Natural killer cell (primary cell): Measurements from ENCODE around the gene JPT1. TPM values are rescaled to one million over a fixed set of nuclear protein-coding genes. Genes with fewer than 3 reads are reported as not detected.
A peak's percentile ranks its signal among the peaks of the same experiment; 100 is the strongest.

Source experiments
- ATAC-seq, 3 donors: fragments of 150-1000 bp in 2 of 3; fragments of 200-7000 bp in 1 of 3; cut with Tn5 transposase; 1 replicate in 1 of 3; 2 replicates in 2 of 3; pipeline ENCODE4 v1.10.0; 2021; ENCODE audit warnings: mild to moderate bottlenecking in 2 of 3, moderate library complexity in 2 of 3
- DNase-seq, 2 donors: peaks; one replicate each; pipeline versions ENCODE4 v3.0.0 to v3.0.0-alpha.2; 2013 to 2021; ENCODE audit warnings: mixed read lengths in 1 of 2
- H3K27ac ChIP-seq: one replicate; pipeline ENCODE4 v1.5.1; 2013; ENCODE audit warnings: mild to moderate bottlenecking, low read length
- H3K27me3 ChIP-seq: one replicate; pipeline ENCODE4 v1.6.1; 2013; ENCODE audit warnings: low read length; ENCODE audit not compliant: control insufficient read depth, insufficient read depth
- H3K36me3 ChIP-seq: one replicate; pipeline ENCODE4 v1.6.1; 2013; ENCODE audit warnings: low read length; ENCODE audit not compliant: control insufficient read depth, insufficient read depth
- H3K4me1 ChIP-seq: one replicate; pipeline ENCODE4 v1.6.1; 2013; ENCODE audit warnings: low read length; ENCODE audit not compliant: control insufficient read depth, insufficient read depth
- H3K4me3 ChIP-seq: one replicate; pipeline ENCODE4 v1.5.1; 2013; ENCODE audit warnings: low read length
- H3K9me3 ChIP-seq: one replicate; pipeline ENCODE4 v1.6.1; 2013; ENCODE audit warnings: low read length; ENCODE audit not compliant: control insufficient read depth, insufficient read depth
- H3K27ac Mint-ChIP-seq, 2 donors: one replicate each; pipeline ENCODE4 v1.8.0; 2022; ENCODE audit warnings: mild to moderate bottlenecking in 2 of 2, mixed read lengths in 2 of 2, moderate library complexity in 1 of 2
- H3K27me3 Mint-ChIP-seq, 2 donors: one replicate each; pipeline ENCODE4 v1.8.0; 2022; ENCODE audit warnings: low read depth in 2 of 2, mixed read lengths in 2 of 2
- H3K36me3 Mint-ChIP-seq: one replicate; pipeline ENCODE4 v1.8.0; 2022; ENCODE audit warnings: mixed read lengths
- H3K4me1 Mint-ChIP-seq, 2 donors: one replicate each; pipeline ENCODE4 v1.8.0; 2022; ENCODE audit warnings: mixed read lengths in 2 of 2
- H3K4me3 Mint-ChIP-seq: one replicate; pipeline ENCODE4 v1.8.0; 2022; ENCODE audit warnings: mild to moderate bottlenecking, moderate library complexity, mixed read lengths
- H3K9me3 Mint-ChIP-seq, 2 donors: one replicate each; pipeline ENCODE4 v1.8.0; 2022; ENCODE audit warnings: mixed read lengths in 2 of 2
- WGBS: methylation state at CpG from one replicate; pipeline ENCODE4 v1.1.7; 2013; ENCODE audit warnings: missing lambda C conversion rate; ENCODE audit not compliant: insufficient coverage; 5-methylcytosine and 5-hydroxymethylcytosine counted together
- intact Hi-C: fragments of 100-400 bp; cut with micrococcal nuclease; formaldehyde crosslinking; loops from one replicate; pipeline ENCODE4 v1.14.2; 2022
- total RNA-seq, 4 donors: library from RNA; stranded (reverse); fragments of 120-200 nt in 1 of 4; gene quantifications; one replicate each; pipeline versions ENCODE4 v1.2.3 to v1.2.4, GENCODE V29; 2013 to 2022
- TF ChIP-seq, protein P1 (sequence below): fragments of 200-600 bp; IDR thresholded peaks from one replicate; pipeline ENCODE4 v1.8.0; 2022; ENCODE audit warnings: antibody characterized with exemption

The JPT1 gene
- total RNA-seq, 3 donors from 2014 or later (not counting 1 experiment from before 2014, with no cell fraction given), result 45.0 to 54.8 (median 50.5) TPM

DNA sequence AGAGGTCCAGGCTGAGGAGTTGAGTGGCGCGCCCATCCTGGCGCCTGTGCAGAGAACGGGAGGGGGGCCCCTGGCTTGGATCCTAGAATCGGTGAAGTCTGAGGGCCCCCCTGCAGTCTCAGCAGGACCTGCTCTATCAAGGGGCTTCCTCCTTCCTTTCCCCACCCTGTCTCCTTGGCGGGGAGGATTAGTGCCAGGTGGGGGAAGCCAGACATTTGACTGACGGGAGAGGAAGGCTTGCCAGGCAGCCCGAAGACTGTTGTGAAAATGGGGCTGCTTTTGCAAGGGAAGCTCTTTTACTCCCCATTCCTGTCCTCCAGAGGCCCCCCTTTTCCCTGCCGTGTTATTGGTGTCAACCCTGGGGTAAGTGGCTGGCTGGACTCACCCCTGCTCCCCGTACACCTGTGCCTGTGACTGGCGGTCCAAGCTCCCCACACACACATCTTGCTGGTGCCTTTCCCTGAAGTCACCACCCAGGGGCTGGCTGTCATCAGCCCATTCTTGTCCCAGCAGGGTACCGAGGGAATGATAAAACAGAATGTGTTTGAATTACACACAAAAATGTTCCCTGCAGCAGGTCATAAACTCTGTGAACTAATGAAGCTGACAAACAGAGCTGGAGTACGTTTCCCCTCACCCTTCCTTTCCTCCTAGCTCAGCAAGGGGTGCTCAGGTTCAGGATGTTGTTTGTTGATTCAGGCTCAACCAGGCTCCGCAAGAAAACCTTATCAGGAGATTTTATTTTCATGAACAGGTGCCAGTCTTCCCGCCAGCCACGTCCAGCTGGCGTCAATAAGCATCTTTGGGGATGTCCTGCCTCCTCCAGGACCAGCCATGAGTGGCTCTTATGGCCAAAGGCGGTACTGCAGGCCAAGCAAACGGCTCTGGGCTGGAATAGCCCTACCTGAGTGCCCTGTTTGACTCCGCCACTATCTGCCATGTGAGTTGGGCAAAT lies 48.9 kb downstream of the JPT1 start:
- no peak overlapping the region for H3K27ac ChIP-seq
- H3K27me3 Mint-ChIP-seq, result no peaks in the 10 kb centered on the region
- H3K36me3 Mint-ChIP-seq, result no peaks in the 10 kb centered on the region
- WGBS, result 87% methylated on average over 19 of the region's 20 CpGs
- no peaks in the 10 kb centered on the region for H3K9me3 Mint-ChIP-seq
- no peak overlapping the region for H3K27ac Mint-ChIP-seq
- H3K36me3 ChIP-seq, result no peaks in the 10 kb centered on the region
- no peak overlapping the region for H3K4me3 ChIP-seq
- peaks cover 20% of the 10 kb centered on the region for H3K4me1 ChIP-seq
- no peaks in the 10 kb centered on the region for H3K9me3 ChIP-seq
- ATAC-seq (peak; percentile 32 to 38 (median 34)), DNase-seq (peak in 1 of 2 donors; percentile 44)
- intact Hi-C loops, result loop anchor here (5.0 kb wide), 1 partner anchor 77 kb away; the partner anchor contains the start of gene SUMO2
- no peak overlapping the region for H3K4me3 Mint-ChIP-seq
- H3K4me1 Mint-ChIP-seq, result peaks cover 10 to 13% of the 10 kb centered on the region in 2 donors
- TF ChIP-seq, protein P1, sequence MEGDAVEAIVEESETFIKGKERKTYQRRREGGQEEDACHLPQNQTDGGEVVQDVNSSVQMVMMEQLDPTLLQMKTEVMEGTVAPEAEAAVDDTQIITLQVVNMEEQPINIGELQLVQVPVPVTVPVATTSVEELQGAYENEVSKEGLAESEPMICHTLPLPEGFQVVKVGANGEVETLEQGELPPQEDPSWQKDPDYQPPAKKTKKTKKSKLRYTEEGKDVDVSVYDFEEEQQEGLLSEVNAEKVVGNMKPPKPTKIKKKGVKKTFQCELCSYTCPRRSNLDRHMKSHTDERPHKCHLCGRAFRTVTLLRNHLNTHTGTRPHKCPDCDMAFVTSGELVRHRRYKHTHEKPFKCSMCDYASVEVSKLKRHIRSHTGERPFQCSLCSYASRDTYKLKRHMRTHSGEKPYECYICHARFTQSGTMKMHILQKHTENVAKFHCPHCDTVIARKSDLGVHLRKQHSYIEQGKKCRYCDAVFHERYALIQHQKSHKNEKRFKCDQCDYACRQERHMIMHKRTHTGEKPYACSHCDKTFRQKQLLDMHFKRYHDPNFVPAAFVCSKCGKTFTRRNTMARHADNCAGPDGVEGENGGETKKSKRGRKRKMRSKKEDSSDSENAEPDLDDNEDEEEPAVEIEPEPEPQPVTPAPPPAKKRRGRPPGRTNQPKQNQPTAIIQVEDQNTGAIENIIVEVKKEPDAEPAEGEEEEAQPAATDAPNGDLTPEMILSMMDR, result peak; percentile 33
- H3K27me3 ChIP-seq, result no peaks in the 10 kb centered on the region

DNA sequence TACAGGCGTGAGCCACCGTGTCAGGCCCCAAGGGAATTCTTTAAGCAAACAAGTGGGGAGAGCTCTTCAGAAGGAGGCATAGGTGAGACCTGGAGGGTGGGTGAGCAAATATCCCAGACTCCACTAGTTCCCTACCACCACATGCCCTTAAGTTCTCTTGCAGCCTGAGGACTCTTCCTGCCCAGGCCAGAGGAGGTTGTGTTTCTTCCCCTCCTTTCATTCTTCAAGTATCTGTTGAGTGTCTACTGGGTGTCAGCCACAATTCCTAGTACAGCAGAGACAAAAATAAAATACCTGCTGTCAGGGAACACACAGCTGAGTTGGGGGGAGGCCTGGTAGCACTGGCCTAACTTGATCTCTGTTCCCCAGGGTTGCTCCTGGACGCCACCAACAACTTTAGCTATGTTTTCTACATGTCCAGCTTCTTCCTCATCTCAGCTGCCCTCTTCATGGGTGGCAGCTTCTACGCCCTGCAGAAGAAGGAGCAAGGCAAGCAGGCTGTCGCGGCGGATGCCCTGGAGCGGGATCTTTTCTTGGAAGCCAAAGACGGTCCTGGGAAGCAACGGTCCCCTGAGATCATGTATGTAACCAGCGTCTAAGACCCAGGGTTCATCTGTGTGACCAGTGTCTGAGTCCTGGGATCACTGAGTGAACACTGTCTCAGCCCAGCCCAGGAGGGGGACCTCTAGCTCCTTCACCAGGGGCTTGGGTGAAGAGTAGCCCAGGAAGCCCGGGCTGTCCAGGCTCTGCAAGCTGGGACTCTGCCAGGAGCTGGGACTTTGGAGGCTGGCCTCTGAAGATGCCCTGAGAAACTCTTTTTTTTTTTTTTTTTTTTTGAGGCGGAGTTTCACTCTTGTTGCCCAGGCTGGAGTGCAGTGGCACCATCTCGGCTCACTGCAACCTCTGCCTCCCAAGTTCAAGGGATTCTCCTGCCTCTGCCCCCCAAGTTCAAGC lies 50.4 kb downstream of the JPT1 start:
- Histone ChIP-seq H3K4me3 (no peak overlapping the region), H3K4me1 (peaks cover 11% of the 10 kb centered on the region), H3K9me3 (no peaks in the 10 kb centered on the region), H3K36me3 (no peaks in the 10 kb centered on the region), H3K27me3 (no peaks in the 10 kb centered on the region), H3K27ac (no peak overlapping the region)
- H3K27me3 Mint-ChIP-seq, result no peaks in the 10 kb centered on the region
- peaks cover 6 to 7% of the 10 kb centered on the region in 2 donors for H3K4me1 Mint-ChIP-seq
- H3K9me3 Mint-ChIP-seq, result no peaks in the 10 kb centered on the region
- DNase-seq, result no peak
- TF ChIP-seq, protein P1, result no peak
- intact Hi-C loops, result no loop called here
- ATAC-seq, result no peak
- no peaks in the 10 kb centered on the region for H3K36me3 Mint-ChIP-seq
- no peak overlapping the region for H3K27ac Mint-ChIP-seq
- no peak overlapping the region for H3K4me3 Mint-ChIP-seq
- WGBS, result 95% methylated on average over 13 of the region's 14 CpGs

DNA sequence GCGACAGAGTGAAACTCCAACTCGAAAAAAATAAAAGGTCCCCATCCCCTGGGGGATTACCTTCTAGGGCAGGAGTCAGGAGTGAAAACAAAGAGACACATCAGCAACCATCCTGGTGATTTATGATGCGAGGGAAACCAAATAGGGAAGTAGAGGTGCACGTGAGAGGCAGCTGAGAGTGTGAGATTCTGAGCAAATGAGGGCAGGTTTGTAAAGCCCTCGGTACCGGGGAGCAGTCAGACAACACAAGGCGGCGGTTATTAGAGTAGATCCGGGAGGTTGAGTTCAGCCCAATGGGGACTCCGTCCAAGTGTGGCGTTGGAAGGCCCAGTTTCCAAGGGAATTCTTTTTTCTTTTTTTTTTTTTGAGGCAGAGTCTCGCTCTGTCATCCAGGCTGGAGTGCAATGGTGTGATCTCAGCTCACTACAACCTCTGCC lies 51.9 kb downstream of the JPT1 start:
- Mint-ChIP-seq H3K4me1 (no peaks in the 10 kb centered on the region), H3K27me3 (no peaks in the 10 kb centered on the region), H3K36me3 (no peaks in the 10 kb centered on the region), H3K9me3 (no peaks in the 10 kb centered on the region), H3K4me3 (no peak overlapping the region), H3K27ac (no peak overlapping the region)
- H3K27ac ChIP-seq, result no peak overlapping the region
- WGBS, result 20% methylated on average over 12 of the region's 12 CpGs
- no peak overlapping the region for H3K4me3 ChIP-seq
- TF ChIP-seq, protein P1, result no peak
- DNase-seq (no peak), ATAC-seq (peak in 1 of 3 donors; percentile 21)
- H3K36me3 ChIP-seq, result no peaks in the 10 kb centered on the region
- no peaks in the 10 kb centered on the region for H3K27me3 ChIP-seq
- H3K9me3 ChIP-seq, result no peaks in the 10 kb centered on the region
- peaks cover 7% of the 10 kb centered on the region for H3K4me1 ChIP-seq
- intact Hi-C loops, result no loop called here
